ENCODE data around the gene TRIM62.

Gene TRIM62

DNA sequence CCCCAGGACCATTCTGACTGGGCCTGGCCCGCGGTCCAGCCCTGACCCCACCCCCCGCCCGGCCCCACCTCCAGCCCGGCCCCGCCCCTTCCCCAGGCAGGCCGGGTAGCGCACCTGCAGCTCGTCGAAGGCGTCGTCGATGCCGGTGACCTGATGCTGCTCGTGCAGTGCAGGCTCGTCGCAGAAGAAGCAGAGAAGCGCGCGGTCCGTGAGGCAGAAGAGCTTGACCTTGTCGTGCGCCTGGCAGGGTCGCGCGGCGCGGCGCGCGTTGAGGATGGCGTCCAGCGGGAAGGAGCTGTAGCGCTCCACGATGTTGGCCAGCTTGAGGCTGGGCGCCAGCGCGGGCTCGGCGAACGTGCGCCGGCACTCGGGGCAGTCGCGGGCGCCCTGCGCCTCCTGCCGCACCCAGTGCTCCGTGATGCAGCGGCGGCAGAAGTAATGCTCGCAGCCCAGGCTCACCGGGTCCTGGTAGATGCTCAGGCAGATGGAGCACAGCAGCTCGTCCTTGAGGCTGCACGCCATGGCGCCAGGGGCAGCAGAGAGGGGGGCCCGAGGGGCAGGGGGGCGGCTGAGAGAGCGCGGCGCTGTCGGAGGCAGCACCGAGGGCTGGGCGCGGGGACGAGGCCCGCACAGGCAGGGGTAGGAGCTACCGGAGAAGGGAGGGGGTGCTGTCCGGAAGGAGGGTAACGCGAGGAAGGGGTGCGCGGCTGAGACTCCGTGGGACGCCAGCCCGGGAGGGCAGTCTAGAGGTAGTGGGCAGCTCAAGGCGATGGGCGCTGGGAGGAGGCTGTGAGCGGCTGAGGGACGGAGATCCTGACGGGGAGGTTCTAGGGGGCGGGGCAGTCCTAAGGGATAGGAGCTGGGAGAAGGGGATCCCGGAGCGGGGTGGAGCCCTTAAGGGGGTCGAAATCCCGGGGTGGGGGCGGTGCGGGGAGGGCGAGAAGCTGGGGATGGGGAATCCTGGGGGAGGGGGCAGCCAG is 642 bp downstream of the TRIM62 start:
- peak; percentile 53 to 73 for DNase-seq (ENCODE audit: low read depth in 1 of 2, low spot score in 1 of 2)

DNA sequence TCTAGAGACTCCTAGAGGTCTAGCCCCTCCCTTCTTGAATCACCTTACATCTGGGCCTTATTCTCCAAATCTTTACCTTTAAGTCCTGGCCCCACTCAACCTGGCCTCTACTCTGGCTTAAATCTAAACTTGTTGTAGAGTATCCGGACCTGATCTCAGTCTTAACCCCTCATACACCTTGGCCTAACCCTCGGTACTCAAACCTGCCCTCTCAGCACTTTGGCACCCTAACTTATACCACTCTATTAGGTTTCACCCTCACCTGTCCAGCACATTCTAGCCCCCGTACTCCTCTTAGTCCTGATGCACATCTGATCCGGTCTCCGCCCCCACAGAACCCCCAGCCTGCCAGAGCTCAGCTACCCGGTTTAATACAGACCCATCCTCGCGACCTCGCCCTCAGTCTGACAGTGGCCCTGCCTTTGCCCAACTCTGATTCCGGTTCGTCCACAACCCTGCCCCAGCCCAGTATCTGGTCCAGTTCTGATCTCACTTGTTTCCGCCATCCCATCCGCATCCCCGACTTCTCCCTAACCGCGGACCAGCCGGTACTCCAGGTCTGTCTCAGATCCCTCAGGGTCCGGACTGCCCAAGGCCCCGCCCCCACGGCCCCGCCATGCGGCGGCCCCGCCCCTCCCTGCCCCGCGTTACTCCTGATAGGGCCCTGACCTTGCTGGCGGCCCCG is 1.5 kb downstream of the TRIM62 start:
- no peak for DNase-seq (ENCODE audit: low read depth in 1 of 2, low spot score in 1 of 2)

DNA sequence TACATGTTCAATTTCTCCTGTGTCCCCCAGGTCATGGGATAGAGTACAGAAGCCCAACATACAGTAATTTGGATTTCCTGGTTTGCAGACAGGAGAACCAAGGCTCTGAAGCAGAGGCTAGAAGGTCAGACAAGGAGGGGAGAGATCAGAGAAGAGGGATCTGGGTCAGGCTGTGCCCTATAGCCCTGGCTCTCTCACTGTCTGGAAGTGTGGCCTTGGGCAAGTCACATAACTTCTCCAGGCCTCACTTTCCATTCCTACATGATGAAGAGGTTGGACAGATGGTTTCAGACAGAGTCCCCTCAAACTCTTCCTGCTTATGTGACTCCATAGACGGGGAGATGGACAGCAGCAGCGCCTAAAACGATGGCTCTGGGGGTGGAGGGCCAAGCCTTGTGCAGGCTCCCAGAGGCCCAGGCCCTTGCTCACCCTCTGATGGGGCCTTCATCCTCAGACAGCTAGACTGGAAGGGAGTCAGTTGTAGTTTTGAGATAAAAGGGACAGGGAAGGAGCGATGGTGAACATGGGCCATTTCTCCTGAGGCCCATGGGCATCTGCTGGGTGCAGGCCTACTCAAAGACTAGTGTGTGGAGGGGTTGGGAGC is 2.9 kb downstream of the TRIM62 start:
- DNase-seq (ENCODE audit: low read depth in 1 of 2, low spot score in 1 of 2) = no peak

DNA sequence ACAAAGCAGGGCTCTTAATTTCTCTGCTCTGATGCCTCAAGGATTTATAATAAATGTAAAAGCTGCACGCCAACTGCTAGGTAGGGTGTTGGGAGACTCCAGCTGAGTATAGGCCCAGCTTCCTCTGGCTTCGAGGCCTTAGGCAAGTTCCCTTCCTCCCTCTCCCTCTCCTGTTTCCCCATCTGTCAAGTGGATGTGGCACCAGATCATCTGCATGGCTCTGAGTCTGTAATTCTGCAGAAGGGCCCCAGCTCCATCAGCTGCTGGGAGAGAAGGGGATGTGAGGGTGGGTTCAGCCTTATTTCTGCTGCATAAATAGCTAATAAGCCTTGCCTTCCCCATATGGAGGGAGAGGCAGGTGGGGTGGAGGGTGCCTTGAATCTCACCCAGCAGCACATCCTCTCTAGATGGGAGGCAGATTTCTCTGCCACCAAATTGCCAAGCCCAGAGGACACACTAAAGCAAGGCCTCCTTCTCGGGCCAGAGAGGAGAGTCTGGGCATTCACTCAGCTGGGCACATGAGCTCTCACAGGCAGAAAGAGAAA is 3.8 kb downstream of the TRIM62 start:
- no peak for DNase-seq (ENCODE audit: low read depth in 1 of 2, low spot score in 1 of 2)

DNA sequence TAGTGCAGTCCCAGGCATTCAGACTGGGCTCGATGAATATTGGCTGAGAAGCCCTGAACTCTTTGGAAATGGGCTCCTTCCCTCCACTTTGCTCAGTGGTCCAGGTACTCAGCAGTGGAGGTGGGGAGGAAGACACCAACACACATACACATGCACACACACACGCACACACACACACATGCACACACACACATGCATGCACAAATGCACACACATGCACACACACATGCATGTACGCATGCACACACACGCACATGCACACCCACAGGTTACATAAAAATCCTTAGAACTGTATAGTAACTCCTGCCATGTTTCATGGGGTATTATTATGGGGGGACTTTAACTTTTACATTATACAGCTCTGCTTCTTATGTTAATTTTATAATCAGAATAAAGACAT is 5.0 kb downstream of the TRIM62 start:
- no peak for DNase-seq (ENCODE audit: low read depth in 1 of 2, low spot score in 1 of 2)

DNA sequence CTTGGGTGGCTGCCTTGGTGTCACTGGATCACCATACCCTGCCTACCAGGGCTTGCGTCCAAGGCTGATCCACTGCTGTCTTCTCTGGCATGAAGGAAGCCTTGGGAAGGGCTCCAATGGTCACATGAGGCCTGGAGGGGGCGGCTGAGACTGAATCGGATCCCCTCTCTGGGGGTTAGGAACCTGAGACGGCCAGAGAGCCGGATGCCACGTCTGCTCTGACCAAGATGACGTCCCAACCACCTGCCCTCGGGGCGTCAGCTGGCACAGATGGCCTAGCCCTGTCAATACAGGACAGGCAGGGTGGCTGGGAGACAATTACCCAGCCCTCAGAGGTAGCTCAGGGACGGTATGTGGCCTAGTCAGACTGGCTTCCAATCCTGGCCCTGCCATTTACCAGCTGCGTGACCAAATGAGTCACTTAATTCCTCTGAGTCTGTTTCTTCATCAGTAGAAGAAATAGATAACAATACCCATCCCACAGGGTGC is 5.4 kb downstream of the TRIM62 start:
- no peak for DNase-seq (ENCODE audit: low read depth in 1 of 2, low spot score in 1 of 2)

DNA sequence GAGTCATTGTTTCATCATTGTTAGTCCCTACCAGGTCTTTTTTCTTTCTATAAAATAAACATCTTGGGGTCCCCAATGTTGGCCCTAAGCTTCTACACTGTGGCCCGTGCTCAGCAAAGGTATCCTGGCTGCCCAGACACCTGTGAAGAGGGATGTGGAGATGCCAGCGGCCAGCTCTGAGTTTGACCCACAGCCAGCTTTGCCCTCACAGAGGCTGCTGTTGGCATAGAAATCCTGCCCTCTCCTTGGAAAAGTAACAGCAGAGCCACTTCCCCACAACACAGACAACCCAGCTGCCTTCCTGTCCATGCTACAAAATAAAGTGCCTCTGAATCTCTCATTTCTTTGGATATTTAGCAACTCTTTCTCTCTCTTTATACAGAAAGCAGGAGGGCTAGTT is 6.0 kb downstream of the TRIM62 start:
- no peak for DNase-seq (ENCODE audit: low read depth in 1 of 2, low spot score in 1 of 2)

DNA sequence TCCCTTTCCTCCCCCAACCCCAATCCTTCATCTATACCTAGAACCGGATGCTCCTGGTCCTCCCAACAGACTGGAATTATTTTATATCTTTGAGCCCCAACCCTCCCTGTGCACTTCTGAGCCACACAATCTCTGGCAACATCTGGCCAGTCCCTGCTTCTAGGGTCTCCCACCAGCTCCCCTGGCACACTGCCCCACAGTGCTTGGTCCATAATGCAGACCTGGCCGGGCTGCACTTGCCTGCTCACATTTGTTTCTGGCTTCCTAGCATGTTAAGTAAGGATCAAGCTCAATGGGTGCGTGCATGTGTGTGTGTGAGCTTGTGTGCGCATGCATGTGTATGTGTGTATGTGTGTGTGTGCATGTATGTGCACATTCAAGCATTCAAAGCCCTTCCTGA is 8.8 kb downstream of the TRIM62 start:
- DNase-seq (ENCODE audit: low read depth in 1 of 2, low spot score in 1 of 2) = no peak

DNA sequence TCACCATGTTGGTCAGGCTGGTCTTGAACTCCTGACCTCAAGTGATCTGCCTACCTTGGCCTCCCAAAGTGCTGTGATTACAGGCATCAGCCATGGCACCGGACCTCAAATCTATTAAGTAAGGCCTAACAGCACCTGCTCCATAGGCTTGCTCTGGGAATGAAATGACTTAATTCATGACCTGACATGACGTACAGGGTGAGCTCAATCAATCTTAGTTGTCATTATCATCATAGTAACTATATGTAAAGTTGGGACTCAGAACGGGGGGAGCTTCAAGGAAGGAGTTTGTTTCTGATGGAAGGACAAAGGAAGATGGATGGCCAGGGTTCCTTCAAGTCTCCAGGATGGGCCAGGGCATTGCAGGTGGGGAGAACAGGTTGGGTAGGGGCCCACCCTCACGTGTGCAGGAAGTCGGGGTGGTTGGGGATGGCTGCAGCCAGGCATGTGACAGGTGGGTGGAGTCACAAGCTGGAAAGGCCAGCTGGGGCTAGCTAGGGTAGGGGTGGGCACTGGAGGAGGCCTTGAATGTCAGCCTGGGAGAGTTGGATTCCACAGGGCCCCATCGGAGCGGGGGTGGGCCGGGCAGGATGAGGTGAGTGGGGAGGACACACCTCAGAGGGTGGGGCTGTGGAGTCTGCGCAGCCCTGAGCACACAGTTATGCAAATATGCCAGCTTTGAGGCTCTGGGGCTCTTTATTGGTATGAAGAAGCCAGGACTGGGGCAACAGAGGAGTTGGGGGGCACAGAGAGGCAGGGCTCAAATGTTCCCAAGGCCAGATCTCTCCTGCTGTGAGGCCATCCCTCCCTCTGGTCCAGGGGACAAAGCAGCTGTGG is 9.6 kb downstream of the TRIM62 start:
- no peak for DNase-seq (ENCODE audit: low read depth in 1 of 2, low spot score in 1 of 2)

DNA sequence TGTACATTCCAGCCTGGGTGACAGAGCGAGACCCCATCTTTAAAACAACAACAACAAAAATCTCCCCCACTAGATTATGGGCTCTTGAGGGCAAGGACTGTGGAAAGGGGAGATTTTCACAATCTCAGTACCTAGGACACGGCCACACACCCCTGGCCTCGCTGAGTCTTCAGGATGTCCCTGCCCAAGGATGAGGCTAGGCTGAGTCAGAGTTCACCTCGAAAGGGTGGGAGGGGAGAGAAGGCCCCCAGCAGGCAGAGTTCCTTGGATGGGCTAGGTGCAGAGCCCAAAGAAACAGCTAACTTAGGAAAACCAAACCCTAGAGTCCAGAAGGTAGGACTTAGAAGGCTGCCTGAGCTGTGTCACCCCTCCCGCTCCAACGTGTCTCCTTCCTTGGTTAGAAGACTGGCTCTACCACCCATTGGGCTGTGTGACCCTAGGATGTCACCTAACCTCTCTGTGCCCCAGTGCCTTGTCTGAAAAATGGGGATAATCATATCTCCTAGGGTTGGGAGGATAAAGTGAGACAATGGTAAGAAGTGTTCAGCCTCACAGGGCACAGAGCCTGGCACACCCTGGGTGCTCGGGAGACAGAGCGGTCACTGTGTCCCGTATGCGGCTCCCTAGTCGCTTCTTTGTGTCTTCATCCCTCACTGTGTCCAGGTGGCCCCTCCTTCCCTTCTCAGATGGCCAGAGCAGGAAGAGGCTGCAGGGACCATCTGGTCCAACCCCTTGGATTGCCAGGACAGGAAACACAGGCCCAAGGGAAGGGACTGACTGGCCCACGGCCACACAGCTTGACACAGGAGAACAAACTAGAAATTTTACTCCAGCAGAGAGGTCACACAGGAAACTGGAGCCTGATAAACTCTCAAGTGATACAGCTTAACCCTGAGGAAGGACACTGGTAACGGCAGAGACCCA is 11.2 kb downstream of the TRIM62 start:
- no peak for DNase-seq (ENCODE audit: low read depth in 1 of 2, low spot score in 1 of 2)

DNA sequence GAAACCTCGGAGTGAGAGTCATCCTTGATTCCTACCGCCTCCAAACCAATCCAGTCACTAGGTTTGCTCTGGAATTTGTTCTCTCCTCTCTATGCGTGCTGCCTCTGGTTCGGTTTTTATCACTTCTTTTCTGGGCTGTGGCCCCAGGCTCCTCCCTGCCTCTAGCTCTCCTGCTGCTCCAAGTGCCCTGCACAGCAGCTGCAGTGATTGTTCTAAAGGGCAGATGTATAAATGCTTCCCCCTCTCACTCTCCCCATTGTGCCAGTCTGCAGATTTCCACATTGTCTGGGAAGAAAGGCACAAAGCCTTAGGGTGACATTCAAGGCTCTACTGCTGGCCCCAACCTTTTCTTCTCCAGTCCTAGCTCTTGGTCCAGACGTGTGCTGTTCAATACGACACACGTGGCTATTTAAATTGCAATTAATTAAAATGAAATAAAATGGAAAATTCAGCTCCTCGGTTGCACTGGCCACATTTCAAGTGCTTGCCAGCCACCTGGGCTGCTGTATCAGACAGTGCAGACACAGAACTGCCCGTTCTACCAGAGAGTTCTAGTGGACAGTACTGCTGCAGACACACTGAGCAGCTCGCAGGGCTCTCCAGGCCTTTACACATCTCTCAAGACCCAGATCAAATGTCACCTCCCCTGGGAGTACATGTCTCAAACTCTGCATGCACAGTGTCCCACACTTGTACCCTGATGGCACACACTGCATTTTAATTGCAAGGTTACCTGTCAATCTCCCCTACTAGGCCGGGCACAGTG is 12.4 kb downstream of the TRIM62 start:
- DNase-seq (ENCODE audit: low read depth in 1 of 2, low spot score in 1 of 2) = no peak

DNA sequence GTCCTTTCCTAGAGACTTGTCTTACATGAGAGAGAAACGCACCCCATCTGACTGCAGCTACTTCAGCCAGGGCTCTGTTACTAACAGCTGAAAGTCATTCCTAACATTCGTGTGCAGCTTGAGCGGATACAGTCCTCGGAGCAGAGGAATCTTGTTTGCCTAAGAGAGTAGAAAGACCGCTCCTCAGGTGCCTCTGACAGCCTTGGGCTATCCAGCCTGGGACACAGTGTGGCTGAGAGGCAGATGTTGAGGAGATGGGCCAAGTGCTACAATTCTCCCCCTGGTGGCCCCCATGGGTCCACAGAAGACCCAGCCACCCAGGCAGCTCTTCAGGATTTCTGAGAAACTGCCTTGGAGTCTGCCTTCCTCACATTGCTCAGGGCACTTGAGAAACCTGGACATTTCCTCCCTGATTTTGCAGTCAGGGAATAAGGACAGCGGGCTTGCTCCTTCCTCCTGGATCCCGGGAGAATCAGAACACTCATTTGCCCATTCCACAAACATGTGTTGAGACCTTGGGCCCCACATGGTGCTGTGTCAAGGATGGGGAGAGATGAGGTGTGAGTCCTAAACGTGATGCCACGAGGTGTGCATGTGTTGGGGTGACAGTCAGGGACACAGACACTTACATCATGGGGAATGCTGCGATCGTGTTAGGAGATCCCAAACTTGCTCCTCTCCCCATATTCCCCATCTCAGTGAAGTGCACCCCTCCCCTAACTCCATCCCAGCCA is 13.1 kb downstream of the TRIM62 start:
- no peak for DNase-seq (ENCODE audit: low read depth in 1 of 2, low spot score in 1 of 2)

DNA sequence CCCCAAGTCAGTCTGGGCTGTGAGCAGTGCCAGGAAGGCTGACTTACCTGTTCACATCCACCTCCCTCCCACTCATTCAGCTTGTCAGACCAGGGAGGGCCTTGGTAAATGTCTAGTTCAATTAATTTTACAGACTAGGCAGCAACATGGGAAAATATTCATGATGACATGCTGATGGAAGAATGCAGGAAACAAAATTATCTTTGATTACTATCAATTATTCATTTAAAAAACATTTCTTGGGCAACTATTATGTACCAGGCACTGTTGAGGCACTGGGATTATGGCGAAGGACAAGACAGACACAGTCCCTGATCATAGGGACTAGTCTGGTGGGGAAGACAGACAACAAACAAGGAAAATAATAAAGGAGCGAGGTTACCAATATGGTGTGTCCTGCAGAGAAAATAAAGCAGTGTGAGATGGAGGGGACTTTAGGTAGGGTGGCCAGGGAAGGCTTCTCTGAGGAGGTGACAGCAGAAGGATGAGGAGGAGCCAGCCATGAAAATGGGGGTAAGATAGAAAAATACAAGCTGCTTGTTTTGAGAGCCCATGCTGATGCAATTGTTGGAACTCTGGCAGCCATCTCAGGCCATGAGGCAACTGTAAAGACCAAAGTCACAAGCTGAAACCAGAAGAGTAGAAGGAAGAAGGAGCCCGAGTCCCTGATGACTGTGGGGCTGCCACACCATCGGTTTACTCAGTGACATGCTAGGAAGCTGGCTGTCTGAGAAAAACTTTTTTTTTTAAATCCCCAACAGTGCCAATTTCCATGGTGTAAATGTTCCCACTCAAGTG is 14.0 kb downstream of the TRIM62 start:
- no peak for DNase-seq (ENCODE audit: low read depth in 1 of 2, low spot score in 1 of 2)

DNA sequence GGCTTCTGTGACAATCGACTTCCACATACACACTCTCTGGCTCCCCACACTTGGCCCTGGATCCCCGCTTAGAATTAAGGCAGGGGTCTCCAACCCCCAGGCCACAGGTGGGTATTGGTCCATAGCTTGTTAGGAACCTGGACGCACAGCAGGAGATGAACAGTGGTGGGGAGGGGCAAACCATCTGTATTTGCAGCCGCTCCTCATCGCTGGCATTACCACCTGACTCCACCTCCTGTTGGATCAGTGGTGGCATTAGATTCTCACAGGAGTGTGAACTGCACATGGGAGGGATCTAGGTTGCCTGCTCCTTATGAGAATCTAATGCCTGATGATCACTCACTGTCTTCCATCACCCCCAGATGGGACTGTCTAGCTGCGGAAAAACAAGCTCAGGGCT is 16.0 kb downstream of the TRIM62 start:
- no peak for DNase-seq (ENCODE audit: low read depth in 1 of 2, low spot score in 1 of 2)

DNA sequence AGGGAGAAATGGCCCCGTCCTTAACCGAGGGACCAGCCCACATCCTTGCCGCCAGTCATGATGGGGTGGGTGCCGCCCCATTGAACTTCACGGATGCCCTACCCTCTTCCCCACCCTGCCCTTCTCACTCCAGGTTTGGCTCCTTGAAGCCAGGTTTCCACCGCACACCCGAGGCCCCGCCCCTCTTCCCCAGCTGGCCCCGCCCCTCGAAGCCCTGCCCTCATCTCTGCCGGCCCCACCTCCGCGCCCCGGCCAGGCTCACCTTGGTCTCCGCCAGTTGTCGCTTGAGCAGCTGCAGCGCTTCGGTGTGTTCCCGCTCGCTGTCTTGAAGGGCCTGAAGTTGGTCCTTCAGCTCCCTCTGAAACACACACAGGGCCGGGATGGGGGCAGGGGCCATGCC is 16.6 kb downstream of the TRIM62 start:
- no peak for DNase-seq (ENCODE audit: low read depth in 1 of 2, low spot score in 1 of 2)

DNA sequence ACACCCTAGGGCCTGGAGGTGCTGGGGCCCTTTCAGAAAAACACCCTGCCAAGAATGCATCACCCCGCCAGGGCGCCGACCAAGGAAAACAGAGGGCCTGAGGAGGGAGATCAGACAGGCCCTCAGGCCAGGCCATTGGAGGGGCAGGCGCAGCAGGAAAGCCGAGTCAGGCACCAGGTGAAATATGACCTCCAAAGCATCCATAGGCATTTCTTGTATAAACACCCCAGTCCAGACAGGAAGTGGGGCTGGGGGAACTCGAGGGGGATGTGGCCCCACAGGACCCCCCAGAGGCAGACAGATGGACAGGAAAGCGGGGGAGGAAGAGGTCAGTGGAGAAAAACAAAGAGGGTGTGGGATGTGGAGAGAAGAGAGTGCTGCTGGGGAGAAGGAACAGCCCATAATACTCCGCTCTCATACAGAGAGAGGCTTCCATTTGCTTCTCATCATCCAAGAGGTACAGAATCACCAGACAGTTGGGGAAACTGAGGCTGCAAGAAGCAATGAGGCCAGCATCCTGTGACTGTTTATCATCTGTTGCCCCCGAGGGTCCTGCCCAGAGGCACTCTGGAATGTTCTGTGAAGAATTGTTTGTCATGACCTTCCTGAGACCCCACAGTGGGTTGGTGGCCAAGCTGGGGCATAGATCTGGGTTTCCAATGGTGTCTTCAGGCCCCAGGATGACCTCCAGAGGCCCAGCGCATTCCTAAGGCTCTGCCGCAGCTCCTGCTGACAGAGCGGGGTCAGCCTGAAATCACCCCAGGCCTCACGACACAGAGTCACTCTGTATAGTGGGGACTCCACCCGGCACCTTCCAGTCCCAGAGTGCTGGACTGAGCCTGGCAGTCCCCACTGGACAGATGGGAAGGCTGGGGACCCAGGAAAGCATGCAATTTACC is 18.0 kb downstream of the TRIM62 start:
- DNase-seq (ENCODE audit: low read depth in 1 of 2, low spot score in 1 of 2) = no peak
